ENCODE results near the gene COX6B2. TPM values are rescaled to one million over a fixed set of nuclear protein-coding genes. Genes with fewer than 3 reads are reported as not detected.

Gene COX6B2
- total RNA-seq, 1 donor: not detected

DNA sequence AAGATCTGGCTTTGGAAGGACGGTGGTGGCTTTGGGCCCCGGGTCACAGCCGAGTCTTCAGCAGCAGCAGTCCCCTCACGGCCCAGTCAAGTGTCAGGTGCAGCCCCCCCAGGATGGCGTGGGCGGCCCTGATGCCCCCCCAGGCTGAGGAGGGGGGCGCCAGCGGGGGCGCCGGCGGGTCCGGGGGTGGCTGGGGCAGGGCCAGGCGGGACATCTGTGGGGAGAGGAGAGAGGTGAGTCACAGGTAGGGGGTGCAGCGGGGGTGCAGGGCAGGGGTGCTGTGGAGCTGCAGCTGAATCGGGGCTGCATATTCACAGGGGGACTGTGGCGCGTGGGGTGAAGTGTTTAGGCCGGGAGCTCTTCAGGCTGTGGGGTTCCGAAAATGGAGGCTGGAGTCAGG, 11.4 kb upstream of the COX6B2 start:
- TF ChIP-seq, protein P1, sequence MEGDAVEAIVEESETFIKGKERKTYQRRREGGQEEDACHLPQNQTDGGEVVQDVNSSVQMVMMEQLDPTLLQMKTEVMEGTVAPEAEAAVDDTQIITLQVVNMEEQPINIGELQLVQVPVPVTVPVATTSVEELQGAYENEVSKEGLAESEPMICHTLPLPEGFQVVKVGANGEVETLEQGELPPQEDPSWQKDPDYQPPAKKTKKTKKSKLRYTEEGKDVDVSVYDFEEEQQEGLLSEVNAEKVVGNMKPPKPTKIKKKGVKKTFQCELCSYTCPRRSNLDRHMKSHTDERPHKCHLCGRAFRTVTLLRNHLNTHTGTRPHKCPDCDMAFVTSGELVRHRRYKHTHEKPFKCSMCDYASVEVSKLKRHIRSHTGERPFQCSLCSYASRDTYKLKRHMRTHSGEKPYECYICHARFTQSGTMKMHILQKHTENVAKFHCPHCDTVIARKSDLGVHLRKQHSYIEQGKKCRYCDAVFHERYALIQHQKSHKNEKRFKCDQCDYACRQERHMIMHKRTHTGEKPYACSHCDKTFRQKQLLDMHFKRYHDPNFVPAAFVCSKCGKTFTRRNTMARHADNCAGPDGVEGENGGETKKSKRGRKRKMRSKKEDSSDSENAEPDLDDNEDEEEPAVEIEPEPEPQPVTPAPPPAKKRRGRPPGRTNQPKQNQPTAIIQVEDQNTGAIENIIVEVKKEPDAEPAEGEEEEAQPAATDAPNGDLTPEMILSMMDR (IDR thresholded peaks at IDR 0.05; ENCODE audit: insufficient read depth, low read length): no peak
- DNase-seq (ENCODE audit: low read depth): no peak
- H3K4me3 ChIP-seq (ENCODE audit: low read depth, low read length): no peak overlapping the region

DNA sequence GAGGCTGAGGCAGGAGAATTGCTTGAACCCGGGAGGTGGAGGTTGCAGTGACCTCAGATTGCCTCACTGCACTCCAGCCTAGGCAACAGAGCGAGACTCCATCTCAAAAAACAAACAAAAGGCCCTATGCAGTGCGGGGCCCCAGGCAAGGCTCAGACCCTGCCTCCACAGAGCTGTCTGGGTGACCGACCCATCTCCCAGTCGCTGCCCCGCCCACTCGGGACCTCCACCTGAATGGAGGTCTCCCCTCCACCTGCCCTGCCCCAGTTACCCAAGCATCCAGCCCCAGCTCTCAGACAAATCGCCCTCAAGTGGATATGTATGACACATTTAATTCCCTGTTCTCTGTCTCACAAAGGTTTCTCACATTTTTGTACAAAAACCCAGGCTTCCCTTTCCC, 10.7 kb upstream of the COX6B2 start:
- no peak overlapping the region for H3K4me3 ChIP-seq (ENCODE audit: low read depth, low read length)
- DNase-seq (ENCODE audit: low read depth): no peak
- TF ChIP-seq, protein P1 (IDR thresholded peaks at IDR 0.05; ENCODE audit: insufficient read depth, low read length): no peak

DNA sequence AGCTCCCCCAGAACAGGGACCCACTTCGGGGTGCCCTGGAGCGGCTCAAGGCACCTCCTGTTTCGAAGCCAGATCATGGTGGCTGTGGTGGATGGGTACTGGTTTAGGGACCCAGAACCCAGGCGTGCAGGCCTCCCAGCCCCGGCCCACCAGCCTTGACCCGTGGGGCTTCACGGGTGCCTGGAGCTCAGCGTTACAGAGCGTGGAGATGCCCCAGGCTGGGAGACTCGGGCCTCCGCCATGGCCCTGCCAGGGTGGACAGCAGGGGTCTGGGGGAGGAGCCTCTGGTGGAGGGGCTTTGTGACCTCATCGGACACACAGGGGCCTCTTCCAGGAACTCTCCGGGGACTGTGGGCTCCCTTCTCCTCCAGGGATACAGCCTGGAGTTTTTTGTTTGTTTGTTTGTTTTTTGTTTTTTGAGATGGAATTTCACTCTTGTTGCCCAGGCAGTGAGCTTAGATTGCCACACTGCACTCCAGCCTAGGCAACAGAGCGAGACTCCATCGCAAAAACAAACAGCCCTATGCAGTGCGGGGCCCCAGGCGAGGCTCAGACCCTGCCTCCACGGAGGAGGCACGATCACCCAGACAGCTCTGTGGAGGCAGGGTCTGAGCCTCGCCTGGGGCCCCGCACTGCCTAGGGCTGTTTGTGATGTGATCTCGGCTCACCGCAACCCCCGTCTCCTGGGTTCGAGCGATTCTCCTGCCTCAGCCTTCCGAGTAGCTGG, 8.6 kb upstream of the COX6B2 start, which contains the start of gene GARIN5B:
Gene GARIN5B, minus strand, starts transcription at position 271 of the 727 bp plus-strand sequence. Its CDS starts 194 bp downstream, at position 77.
- no peak for DNase-seq (ENCODE audit: low read depth)
- TF ChIP-seq, protein P1 (IDR thresholded peaks at IDR 0.05; ENCODE audit: insufficient read depth, low read length): no peak
- no peak within 1 kb of the TSS for H3K4me3 ChIP-seq (ENCODE audit: low read depth, low read length)

DNA sequence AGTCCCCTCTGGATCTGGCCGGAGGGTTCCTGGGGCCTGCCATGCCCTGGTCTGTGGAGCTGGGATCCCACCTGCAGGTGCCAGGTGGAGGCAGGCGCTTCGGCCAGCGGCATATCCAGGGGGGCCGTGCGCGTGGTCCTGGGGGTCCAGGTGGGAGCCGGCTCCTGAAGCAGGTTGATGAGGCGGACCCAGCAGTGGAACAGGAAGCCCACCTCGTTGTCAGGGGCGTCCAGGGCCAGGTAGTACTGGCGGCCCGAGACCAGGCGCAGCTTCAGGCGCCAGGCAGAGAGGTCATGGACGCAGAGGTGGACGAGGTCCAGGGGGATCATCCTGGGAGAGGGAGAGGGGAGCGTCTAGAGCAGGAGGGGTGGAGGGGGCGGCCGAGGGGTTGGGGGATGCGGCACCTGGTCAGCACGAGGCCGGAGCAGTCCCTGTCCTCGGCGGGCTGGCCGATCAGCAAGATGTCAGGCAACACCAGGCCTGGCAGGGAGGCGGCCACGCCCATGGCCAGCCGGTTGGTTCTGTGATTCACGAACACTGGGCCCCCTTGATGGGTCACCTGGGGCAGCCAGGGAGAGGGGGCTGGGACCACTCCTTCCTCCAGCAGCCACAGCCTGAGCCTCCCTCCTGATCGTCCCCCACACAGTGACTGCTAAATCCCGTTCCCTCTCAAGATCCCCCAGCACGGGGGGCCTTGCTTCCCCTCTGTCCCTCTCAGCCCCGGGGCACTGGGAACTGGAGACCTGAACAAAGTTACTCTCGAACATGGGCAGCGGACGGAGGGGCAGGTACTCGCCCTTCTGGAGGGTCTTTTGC, 7.9 kb upstream of the COX6B2 start:
- DNase-seq (ENCODE audit: low read depth): no peak
- H3K4me3 ChIP-seq (ENCODE audit: low read depth, low read length): no peak overlapping the region
- TF ChIP-seq, protein P1 (IDR thresholded peaks at IDR 0.05; ENCODE audit: insufficient read depth, low read length): no peak

DNA sequence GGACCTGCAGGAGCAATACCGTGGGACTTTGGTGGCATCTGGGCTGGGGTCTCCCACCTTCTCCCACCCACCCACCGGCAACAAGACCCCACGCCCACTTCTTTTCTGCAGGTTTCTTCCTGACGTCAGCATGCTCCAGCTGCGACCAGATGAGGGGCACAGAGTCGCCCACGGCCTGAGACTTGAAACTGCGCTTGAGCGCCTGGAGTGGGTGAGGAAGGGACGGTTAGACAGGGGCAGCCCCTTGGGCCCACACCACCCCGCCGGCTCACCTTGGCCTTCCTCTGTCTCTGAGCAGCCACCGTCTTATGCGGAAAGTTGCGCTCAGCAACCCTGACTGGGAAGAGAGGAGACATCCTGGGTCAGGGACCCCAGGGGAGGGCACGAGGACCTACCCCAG, 6.4 kb upstream of the COX6B2 start:
- TF ChIP-seq, protein P1 (IDR thresholded peaks at IDR 0.05; ENCODE audit: insufficient read depth, low read length): no peak
- DNase-seq (ENCODE audit: low read depth): no peak
- H3K4me3 ChIP-seq (ENCODE audit: low read depth, low read length): no peak overlapping the region

DNA sequence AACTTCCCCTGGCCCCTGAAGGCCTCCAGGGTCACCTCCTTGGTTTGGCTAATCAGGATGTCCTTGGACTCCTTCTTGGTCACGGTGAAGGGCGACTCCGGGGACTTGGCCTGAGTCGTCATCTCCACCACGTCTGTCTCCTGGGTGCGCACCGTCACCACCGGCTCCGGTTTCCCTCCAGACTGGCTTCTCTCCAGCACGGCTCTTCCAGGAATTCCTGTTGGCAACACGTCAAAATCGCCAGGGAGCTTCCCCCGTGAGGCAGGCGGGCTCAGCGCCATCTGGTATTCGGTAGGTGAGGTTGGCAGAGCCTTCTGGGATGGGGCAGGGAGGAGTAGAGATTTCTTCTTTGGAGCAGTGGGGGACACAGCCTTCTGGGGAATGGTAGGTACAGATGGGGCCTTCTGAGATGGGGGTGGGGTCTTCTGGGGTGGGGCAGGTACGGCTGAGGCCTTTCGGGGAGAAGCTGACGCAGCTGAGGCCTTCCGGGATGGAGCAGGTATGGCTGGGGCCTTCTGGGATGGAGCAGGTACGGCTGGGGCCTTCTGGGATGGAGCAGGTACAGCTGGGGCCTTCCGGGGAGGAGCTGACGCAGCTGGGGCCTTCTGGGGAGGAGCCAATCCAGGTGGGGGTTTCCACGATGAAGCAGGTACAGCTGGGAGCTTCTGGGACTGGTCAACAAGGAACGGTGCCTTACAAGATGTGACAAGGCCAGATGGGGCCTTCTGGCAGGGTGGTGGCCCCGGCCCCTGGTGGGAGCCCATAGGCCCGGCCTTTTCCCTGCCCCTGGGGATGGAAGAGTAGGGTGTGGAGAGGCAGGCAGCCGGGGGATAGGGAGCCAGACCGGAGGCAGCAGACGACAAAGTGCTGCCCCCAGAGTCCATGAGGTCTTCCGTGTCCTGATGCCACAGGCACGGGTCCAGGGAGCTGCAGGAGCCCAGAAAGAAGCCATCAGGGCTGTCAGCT, 4.7 kb upstream of the COX6B2 start:
- TF ChIP-seq, protein P1 (IDR thresholded peaks at IDR 0.05; ENCODE audit: insufficient read depth, low read length): no peak
- DNase-seq (ENCODE audit: low read depth): no peak
- no peak overlapping the region for H3K4me3 ChIP-seq (ENCODE audit: low read depth, low read length)

All from fibroblast of the aortic adventitia (primary cell).